WI38 (cell line): ENCODE measurements around the gene OR8A1.
"Not testable (repeated sequence)": the region's sequence is repeated elsewhere in the genome, so short reads cannot be mapped to it uniquely, and the experiment has no call there.

ENCODE experiments used
- H3K4me3 ChIP-seq: 2 replicates; pipeline ENCODE4 v1.5.1; 2011; ENCODE audit warnings: low read depth, mild to moderate bottlenecking, control low read depth, low read length
- TF ChIP-seq, protein P1 (sequence below): IDR thresholded peaks from 2 replicates; pipeline ENCODE4 v1.5.1; 2012; ENCODE audit warnings: low read depth, mild to moderate bottlenecking, control low read depth, low read length

OR8A1 gene

DNA sequence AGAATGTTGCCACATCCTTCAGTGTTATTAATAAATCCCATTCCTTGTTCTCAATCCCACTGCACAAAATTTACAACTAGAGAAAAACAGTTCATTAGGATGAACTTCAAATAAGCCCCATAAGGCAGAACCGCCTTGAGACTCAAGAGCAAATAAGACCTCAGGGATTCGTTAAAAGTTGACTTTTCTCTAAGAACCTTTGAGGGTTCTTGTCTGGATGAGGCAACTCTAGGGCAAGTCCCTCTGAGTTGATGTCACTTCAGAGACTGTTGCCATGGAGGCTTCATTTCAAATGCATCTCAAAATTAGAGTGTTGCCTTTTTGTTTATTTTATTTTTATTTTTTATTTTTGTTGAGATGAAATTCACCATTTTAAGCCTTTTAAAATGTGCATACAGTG lies 21.6 kb downstream of the OR8A1 start:
- TF ChIP-seq, protein P1, sequence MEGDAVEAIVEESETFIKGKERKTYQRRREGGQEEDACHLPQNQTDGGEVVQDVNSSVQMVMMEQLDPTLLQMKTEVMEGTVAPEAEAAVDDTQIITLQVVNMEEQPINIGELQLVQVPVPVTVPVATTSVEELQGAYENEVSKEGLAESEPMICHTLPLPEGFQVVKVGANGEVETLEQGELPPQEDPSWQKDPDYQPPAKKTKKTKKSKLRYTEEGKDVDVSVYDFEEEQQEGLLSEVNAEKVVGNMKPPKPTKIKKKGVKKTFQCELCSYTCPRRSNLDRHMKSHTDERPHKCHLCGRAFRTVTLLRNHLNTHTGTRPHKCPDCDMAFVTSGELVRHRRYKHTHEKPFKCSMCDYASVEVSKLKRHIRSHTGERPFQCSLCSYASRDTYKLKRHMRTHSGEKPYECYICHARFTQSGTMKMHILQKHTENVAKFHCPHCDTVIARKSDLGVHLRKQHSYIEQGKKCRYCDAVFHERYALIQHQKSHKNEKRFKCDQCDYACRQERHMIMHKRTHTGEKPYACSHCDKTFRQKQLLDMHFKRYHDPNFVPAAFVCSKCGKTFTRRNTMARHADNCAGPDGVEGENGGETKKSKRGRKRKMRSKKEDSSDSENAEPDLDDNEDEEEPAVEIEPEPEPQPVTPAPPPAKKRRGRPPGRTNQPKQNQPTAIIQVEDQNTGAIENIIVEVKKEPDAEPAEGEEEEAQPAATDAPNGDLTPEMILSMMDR: no peak
- no peak overlapping the region for H3K4me3 ChIP-seq

DNA sequence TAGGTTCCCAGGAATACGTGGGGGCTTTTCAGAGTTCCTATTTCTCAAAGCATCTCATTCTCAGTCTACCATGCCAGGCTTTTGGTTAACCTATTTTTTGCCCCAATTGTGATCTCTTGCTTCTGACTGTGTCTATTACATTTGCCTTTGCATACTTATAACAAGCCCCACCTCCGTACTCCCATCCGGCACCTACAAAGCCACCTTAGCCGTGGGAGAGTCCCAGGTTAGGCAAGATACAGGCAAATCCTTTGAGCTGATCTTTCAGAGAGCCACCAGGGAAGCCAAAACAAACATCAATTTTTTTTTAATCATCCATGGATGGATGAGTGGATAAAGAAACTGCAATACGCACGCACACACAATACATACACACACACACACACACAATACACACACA lies 22.8 kb downstream of the OR8A1 start:
- no peak overlapping the region for H3K4me3 ChIP-seq
- TF ChIP-seq, protein P1: no peak

DNA sequence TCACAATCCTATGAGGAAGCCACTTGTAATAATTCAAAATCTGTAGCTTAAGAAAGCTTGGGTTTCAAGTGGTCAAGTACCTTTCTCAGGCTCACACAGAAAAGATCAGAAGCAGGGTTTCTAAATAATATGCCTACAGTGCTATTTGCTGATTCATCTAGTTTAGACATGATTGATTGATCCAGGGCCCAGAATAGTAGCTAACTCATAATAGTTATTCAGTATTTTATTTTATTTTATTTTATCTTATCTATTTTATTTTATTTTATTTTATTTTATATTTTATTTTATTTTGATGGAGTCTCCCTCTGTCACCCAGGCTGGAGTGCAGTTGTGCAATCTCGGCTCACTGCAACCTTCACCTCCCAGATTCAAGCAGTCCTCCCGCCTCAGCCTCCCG lies 25.5 kb downstream of the OR8A1 start:
- TF ChIP-seq, protein P1: no peak
- H3K4me3 ChIP-seq: no peak overlapping the region

DNA sequence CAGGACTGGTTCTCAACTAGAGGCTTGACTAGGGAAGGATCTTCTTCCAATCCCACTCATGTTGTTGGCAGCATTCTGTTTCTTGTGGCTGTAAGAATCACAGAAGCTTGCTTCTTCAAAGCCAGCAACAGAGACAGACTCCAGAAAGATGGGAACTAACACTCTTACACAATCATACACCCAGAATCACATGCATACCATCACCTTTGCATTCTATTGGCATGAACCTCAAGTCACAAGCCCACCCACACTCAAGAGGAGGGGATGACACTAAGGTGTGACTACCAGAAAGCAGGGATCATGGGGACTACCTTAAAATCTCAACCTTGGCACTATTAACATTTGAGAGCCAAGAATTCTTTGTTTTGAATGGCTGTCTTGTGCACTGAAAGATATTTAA lies 27.8 kb downstream of the OR8A1 start:
- H3K4me3 ChIP-seq: no peak overlapping the region
- TF ChIP-seq, protein P1: no peak

DNA sequence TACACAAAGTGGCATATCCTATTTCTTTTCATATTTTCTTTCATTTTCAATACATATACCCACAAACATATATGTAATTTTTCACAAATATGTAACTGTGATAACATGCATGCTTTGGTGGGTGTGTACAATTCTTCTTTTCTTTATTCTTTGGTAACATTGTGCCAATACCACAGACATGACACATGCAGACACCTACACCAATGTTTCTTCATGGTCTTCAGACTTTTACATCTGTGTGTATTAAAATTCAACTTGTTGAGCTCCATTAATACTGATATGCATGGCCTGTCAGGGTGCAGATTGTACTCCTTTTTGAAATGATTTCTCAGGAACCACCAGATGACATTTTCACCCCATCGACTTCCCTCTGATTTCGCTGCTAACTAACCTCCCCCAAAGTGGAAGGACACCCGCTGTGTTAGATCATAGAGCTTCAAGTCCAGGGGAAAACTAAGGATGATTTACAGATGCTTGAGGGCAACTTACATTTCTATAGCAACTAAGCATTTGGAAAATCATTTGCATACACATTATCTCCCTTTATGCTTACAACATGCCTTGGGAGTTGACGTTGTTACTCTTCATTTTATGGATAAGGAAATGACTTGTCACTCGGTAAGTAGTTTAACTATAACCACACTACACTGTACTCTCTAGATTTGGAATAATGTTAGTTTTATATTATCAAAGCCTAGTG lies 31.0 kb downstream of the OR8A1 start:
- H3K4me3 ChIP-seq: no peak overlapping the region
- TF ChIP-seq, protein P1: no peak

DNA sequence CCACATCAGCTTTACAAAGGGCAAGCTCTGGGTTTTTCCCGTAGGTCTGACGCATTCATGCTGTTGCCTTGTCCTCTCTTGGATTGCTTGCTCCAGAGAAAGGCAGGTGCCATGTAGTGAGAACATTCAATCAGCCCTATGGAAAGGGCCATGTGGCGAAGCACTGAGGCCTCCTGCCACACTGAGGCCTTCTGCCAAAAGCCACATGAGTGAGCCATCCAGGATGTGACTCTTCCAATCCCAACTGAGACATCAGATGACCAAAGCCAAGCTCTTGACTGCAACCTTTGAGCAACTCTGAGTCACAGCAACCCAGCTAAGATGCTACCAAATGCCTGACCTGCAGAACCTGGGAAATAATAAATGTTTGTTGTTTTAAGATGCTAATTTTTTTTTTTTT lies 32.4 kb downstream of the OR8A1 start:
- TF ChIP-seq, protein P1: no peak
- no peak overlapping the region for H3K4me3 ChIP-seq

DNA sequence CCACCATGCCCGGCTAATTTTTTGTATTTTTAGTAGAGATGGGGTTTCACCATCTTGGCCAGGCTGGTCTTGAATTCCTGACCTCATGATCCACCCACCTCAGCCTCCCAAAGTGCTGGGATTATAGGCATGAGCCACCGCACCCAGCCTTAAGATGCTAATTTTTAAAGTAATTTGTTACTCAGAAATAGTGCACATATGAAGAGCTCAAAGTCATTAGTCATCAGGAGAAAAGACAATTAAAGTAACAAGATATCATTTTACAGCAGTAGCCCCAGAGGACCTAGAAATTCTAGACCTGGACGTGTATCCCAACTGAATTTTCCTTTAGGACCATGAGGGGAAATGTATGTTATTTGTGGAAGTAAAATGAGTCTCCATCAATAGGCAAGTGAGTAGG lies 32.9 kb downstream of the OR8A1 start:
- not testable (repeated sequence) for H3K4me3 ChIP-seq

DNA sequence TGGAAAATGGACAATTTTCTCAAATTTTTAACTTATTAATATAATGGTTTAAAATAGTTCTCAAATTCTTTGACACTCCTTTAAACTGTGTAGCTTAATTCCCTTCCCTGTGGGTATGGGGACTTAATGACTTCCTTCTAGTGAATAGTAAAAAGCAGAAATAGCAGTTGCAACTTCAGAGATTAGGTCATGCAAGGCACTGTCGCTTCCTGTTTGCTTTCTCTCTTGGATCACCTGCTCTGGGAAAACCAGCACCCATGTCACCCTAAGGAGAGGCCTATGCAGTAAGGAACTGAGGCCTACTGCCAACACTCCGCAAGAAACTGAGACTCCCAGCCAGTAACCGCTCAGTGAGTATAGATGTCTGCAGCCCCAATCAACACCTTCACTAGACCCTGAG lies 35.9 kb downstream of the OR8A1 start:
- H3K4me3 ChIP-seq: no peak overlapping the region
- TF ChIP-seq, protein P1: no peak
